Measurements from ENCODE around the gene DISP2.

Gene DISP2

DNA sequence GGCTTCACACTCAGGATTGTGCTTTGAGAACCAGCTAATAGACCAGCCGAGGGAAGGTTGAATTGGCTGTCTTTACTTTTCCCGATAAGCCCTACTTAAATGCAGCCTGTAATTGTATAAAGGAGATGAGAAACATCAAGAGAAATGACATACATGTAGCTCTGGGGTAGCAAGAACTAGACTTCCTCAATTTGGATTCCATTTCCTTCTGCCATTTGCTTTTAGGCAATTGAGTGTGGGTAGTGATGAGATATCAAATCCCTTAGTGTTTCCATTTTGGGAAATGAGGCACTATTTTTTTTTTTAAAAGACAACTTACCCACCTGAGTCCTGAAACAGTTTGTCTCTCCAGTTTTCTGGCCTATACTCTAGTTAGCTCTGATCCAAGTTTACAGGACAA lies 32.3 kb upstream of the DISP2 start:
- no peak for DNase-seq
- intact Hi-C loops (cut with DNase I; ENCODE audit: low total_unique reads): no loop called here
- H3K4me1 ChIP-seq: peaks cover 0 to 76% (median 64%) of the 10 kb centered on the region in 4 donors
- no peaks in the 10 kb centered on the region for H3K9me3 ChIP-seq
- no peaks in the 10 kb centered on the region for H3K27me3 ChIP-seq
- peak overlapping the region; percentile 75 to 97 for H3K4me3 ChIP-seq
- H3K27ac ChIP-seq: peak overlapping the region; percentile 90 to 92
- H3K36me3 ChIP-seq: no peaks in the 10 kb centered on the region
- TF ChIP-seq, protein P1, sequence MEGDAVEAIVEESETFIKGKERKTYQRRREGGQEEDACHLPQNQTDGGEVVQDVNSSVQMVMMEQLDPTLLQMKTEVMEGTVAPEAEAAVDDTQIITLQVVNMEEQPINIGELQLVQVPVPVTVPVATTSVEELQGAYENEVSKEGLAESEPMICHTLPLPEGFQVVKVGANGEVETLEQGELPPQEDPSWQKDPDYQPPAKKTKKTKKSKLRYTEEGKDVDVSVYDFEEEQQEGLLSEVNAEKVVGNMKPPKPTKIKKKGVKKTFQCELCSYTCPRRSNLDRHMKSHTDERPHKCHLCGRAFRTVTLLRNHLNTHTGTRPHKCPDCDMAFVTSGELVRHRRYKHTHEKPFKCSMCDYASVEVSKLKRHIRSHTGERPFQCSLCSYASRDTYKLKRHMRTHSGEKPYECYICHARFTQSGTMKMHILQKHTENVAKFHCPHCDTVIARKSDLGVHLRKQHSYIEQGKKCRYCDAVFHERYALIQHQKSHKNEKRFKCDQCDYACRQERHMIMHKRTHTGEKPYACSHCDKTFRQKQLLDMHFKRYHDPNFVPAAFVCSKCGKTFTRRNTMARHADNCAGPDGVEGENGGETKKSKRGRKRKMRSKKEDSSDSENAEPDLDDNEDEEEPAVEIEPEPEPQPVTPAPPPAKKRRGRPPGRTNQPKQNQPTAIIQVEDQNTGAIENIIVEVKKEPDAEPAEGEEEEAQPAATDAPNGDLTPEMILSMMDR (IDR thresholded peaks at IDR 0.05): no peak

DNA sequence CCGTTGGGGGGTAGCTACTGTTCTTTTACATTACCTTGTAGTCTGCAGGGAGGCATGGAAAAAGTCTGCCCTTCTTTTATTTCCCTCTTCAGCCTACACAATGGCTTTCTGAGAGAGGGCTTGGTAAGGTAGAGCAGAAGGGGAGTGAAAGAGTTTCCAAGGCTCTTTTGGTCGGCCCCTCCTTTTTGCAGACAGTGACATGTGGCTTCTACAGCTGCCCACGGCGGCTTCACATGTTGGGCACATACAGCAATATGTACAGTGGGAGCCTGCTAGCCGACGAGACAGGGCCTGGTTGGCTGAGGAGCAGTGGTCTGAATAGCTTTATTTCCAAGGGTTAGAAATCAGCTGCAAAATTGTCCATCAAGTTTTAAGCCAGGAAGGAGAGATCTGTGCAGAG lies 30.6 kb upstream of the DISP2 start:
- H3K27ac ChIP-seq: peak overlapping the region; percentile 90 to 92
- DNase-seq: no peak
- peak overlapping the region; percentile 75 to 97 for H3K4me3 ChIP-seq
- H3K4me1 ChIP-seq: peaks cover 0 to 77% (median 64%) of the 10 kb centered on the region in 4 donors
- no peaks in the 10 kb centered on the region for H3K27me3 ChIP-seq
- H3K9me3 ChIP-seq: no peaks in the 10 kb centered on the region
- peaks cover 0 to 7% (median 0%) of the 10 kb centered on the region in 3 donors for H3K36me3 ChIP-seq
- intact Hi-C loops (cut with DNase I; ENCODE audit: low total_unique reads): no loop called here
- TF ChIP-seq, protein P1 (IDR thresholded peaks at IDR 0.05): no peak

DNA sequence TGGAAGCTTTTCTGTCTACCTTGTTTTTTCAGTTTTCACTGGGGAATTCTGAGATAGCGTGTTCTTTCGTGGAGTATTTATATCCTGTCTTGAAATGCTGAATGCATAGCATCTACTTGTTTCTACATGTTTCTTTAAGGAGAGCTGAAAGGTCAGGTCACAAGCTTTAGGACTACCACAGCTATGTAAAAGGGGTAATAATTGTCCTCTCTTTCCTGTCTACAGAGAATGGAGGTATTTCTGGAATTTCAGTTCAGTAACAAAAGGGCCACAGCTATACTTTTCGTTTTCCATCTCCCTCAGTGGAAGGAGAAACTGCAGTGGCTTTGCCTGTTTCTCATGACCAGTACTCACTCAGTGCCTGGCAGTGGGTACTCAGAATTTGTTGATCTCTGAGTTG lies 29.8 kb upstream of the DISP2 start:
- H3K4me3 ChIP-seq: peak overlapping the region; percentile 75 to 97
- TF ChIP-seq, protein P1 (IDR thresholded peaks at IDR 0.05): no peak
- H3K36me3 ChIP-seq: peaks cover 0 to 8% (median 0%) of the 10 kb centered on the region in 3 donors
- H3K9me3 ChIP-seq: no peaks in the 10 kb centered on the region
- no peak for DNase-seq
- intact Hi-C loops (cut with DNase I; ENCODE audit: low total_unique reads): no loop called here
- H3K4me1 ChIP-seq: peaks cover 0 to 78% (median 58%) of the 10 kb centered on the region in 4 donors
- peak overlapping the region; percentile 90 to 92 for H3K27ac ChIP-seq
- H3K27me3 ChIP-seq: no peaks in the 10 kb centered on the region

DNA sequence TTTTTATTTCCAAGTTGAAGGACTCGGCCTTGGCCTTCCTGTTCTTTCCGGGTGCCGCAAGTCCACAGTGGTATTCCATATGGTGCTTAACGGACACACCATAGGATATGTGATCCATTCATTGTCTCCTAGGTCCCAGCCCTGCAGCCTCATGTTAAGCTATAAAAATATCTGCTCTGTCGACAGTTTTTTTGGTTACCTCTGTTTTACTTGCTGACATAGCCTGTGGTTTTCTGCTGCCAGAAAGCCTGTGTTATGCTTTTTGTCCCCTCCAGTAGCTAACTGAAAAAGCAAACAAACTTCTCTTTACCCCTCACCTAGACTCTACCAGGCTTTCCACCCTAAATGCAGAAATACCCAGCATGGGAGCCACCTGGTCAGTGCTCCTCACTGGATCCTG lies 29.3 kb upstream of the DISP2 start:
- Histone ChIP-seq H3K4me3 (peak overlapping the region; percentile 75 to 97), H3K9me3 (no peaks in the 10 kb centered on the region), H3K27me3 (no peaks in the 10 kb centered on the region), H3K4me1 (peaks cover 0 to 83% (median 61%) of the 10 kb centered on the region in 4 donors), H3K36me3 (peaks cover 0 to 8% (median 0%) of the 10 kb centered on the region in 3 donors), H3K27ac (peak overlapping the region; percentile 90 to 92)
- no peak for DNase-seq
- TF ChIP-seq, protein P1 (IDR thresholded peaks at IDR 0.05): no peak
- intact Hi-C loops (cut with DNase I; ENCODE audit: low total_unique reads): no loop called here

DNA sequence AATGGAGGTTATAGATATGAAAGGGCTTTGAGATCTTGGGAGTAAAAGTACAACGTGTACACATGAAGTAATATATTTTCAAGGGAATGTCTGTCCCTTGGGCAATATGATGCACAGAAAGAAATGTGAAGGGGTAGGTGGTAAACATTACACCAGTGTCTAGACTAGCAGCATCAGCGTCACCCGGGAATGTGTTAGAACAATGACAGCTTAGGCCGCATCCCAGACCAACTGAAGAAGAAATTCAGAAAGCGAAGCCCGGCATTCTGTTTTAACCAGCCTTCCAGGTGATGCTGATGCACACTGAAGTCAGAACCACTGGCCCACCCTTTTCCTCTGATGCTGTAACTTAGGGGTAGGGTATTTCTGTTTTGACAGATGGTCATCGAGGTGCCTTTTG lies 28.2 kb upstream of the DISP2 start:
- H3K4me1 ChIP-seq: peaks cover 0 to 94% (median 69%) of the 10 kb centered on the region in 4 donors
- peaks cover 0 to 8% (median 0%) of the 10 kb centered on the region in 3 donors for H3K36me3 ChIP-seq
- peak overlapping the region; percentile 90 to 92 for H3K27ac ChIP-seq
- no peaks in the 10 kb centered on the region for H3K9me3 ChIP-seq
- DNase-seq: no peak
- TF ChIP-seq, protein P1 (IDR thresholded peaks at IDR 0.05): no peak
- intact Hi-C loops (cut with DNase I; ENCODE audit: low total_unique reads): no loop called here
- no peaks in the 10 kb centered on the region for H3K27me3 ChIP-seq
- H3K4me3 ChIP-seq: no peak overlapping the region
